Measurements from ENCODE around the gene H2BK1. TPM values are rescaled to one million over a fixed set of nuclear protein-coding genes. Genes with fewer than 3 reads are reported as not detected.

H2BK1 gene
- not detected in 2 replicates for total RNA-seq
- long read RNA-seq = 0 reads

GRCh38 chr7:151210087-151210854, at the start of gene H2BK1:
H2BK1 (minus strand) TSS chr7:151210488; CDS start chr7:151210318, 170 bp downstream.
- H3K4me3 Mint-ChIP-seq (ENCODE audit: low read depth) = no peak within 1 kb of the TSS
- H3K27me3 Mint-ChIP-seq = peaks cover 33% of the 10 kb centered on the region
- no peaks in the 10 kb centered on the region for H3K9me3 Mint-ChIP-seq (ENCODE audit: low read depth)
- no peak for DNase-seq (ENCODE audit: low spot score, unreplicated experiment)
- no peak within 1 kb of the TSS for H3K27ac Mint-ChIP-seq
- H3K36me3 Mint-ChIP-seq (ENCODE audit: insufficient read depth) = peaks cover 5% of the 10 kb centered on the region
- peaks cover 2% of the 10 kb centered on the region for H3K4me1 Mint-ChIP-seq (ENCODE audit: low read depth)
- no peak for TF ChIP-seq CTCF (IDR thresholded peaks at IDR 0.05; ENCODE audit: unreplicated experiment)

DNA sequence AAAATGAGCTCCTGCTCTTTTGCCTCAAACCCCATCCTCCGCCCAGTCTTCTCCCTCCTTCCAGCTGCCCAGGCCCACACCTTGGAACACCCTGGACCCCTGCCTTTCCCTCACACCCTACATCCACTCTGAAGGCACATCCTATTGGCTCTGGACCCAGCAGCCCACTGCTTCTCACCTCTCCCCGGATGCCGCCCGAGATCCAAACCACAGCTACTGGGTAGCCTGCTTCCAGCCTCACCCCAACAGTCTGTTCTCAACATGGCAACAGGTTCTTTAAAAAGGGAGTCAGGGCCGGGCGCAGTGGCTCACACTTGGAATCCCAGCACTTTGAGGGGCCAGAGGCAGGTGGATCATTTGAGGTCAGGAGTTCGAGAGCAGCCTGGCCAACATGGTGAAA, 47.7 kb upstream of the H2BK1 start:
- Mint-ChIP-seq H3K9me3 (ENCODE audit: low read depth) (no peaks in the 10 kb centered on the region), H3K4me3 (ENCODE audit: low read depth) (no peak overlapping the region), H3K27me3 (peaks cover 65% of the 10 kb centered on the region), H3K4me1 (ENCODE audit: low read depth) (no peaks in the 10 kb centered on the region), H3K36me3 (ENCODE audit: insufficient read depth) (no peaks in the 10 kb centered on the region), H3K27ac (no peak overlapping the region)
- no peak for DNase-seq (ENCODE audit: low spot score, unreplicated experiment)
- no peak for TF ChIP-seq CTCF (IDR thresholded peaks at IDR 0.05; ENCODE audit: unreplicated experiment)

DNA sequence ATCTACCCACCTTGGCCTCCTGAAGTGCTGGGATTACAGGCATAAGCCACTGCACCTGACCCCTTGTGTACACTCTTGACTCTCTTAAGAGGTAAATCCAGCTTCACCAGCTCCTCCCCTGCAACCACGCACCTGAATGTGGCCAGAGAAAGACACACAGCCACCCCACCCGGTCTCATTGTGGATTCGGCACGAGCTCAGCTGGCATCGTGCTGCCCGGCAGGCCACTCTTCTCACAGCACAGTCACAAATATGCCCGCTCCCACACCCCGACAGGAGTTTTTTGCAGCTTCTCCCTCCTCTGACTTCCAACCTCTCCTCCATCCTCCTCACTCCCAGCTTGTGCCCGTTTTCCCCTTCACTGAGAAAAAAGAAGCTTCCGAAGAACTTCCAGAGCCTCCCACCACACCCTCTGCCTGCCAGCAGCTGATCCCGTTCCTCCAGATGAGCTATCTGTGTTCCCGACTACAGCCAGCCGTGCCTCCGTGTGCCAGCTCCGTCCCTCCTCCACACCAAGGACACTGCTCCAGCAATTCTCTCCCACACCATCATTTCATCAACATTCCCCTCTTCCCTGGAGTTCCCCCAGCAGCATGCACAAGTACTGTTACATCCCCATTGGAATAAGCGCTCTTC, 46.2 kb upstream of the H2BK1 start:
- peaks cover 6% of the 10 kb centered on the region for H3K4me1 Mint-ChIP-seq (ENCODE audit: low read depth)
- no peaks in the 10 kb centered on the region for H3K36me3 Mint-ChIP-seq (ENCODE audit: insufficient read depth)
- no peaks in the 10 kb centered on the region for H3K9me3 Mint-ChIP-seq (ENCODE audit: low read depth)
- H3K4me3 Mint-ChIP-seq (ENCODE audit: low read depth) = no peak overlapping the region
- no peak for TF ChIP-seq CTCF (IDR thresholded peaks at IDR 0.05; ENCODE audit: unreplicated experiment)
- DNase-seq (ENCODE audit: low spot score, unreplicated experiment) = no peak
- peaks cover 60% of the 10 kb centered on the region for H3K27me3 Mint-ChIP-seq
- no peak overlapping the region for H3K27ac Mint-ChIP-seq

GRCh38 chr7:151255390-151255789, 45.1 kb upstream of the H2BK1 start:
- no peaks in the 10 kb centered on the region for H3K36me3 Mint-ChIP-seq (ENCODE audit: insufficient read depth)
- H3K4me1 Mint-ChIP-seq (ENCODE audit: low read depth) = peaks cover 15% of the 10 kb centered on the region
- no peak for DNase-seq (ENCODE audit: low spot score, unreplicated experiment)
- no peak overlapping the region for H3K27ac Mint-ChIP-seq
- no peak for TF ChIP-seq CTCF (IDR thresholded peaks at IDR 0.05; ENCODE audit: unreplicated experiment)
- H3K9me3 Mint-ChIP-seq (ENCODE audit: low read depth) = no peaks in the 10 kb centered on the region
- peaks cover 55% of the 10 kb centered on the region for H3K27me3 Mint-ChIP-seq
- no peak overlapping the region for H3K4me3 Mint-ChIP-seq (ENCODE audit: low read depth)

- no peak overlapping the region for H3K4me3 Mint-ChIP-seq (ENCODE audit: low read depth)
- TF ChIP-seq CTCF (IDR thresholded peaks at IDR 0.05; ENCODE audit: unreplicated experiment) = no peak
- peaks cover 51% of the 10 kb centered on the region for H3K27me3 Mint-ChIP-seq
- DNase-seq (ENCODE audit: low spot score, unreplicated experiment) = no peak
- no peaks in the 10 kb centered on the region for H3K36me3 Mint-ChIP-seq (ENCODE audit: insufficient read depth)
- H3K9me3 Mint-ChIP-seq (ENCODE audit: low read depth) = no peaks in the 10 kb centered on the region
- no peak overlapping the region for H3K27ac Mint-ChIP-seq
- peaks cover 20% of the 10 kb centered on the region for H3K4me1 Mint-ChIP-seq (ENCODE audit: low read depth)
These were observed 44.6 kb upstream of the H2BK1 start for GRCh38 chr7:151254851-151255250.

Measured in progenitor cell of endocrine pancreas (in vitro differentiated cells).